Activated T-cell treated with anti-CD3 and anti-CD28 coated beads, Interleukin-2, amount 50 U/mL, for 24 hours (primary cell): ENCODE data around the gene RPRD1B.

Experiments
- DNase-seq: peaks from one replicate; pipeline ENCODE4 v3.0.0-alpha.2; 2020
- H3K27ac Mint-ChIP-seq: 2 replicates; pipeline ENCODE4 v1.8.0; 2020; ENCODE audit warnings: mild to moderate bottlenecking, mixed read lengths
- H3K27me3 Mint-ChIP-seq: 2 replicates; pipeline ENCODE4 v1.8.0; 2020; ENCODE audit warnings: mixed read lengths
- H3K36me3 Mint-ChIP-seq: 2 replicates; pipeline ENCODE4 v1.8.0; 2020; ENCODE audit warnings: low read depth, mixed read lengths
- H3K4me1 Mint-ChIP-seq: 2 replicates; pipeline ENCODE4 v1.8.0; 2020; ENCODE audit warnings: low read depth, mixed read lengths
- H3K4me3 Mint-ChIP-seq: 2 replicates; pipeline ENCODE4 v1.8.0; 2020; ENCODE audit warnings: mild to moderate bottlenecking, moderate library complexity, mixed read lengths
- H3K9me3 Mint-ChIP-seq: 2 replicates; pipeline ENCODE4 v1.8.0; 2020; ENCODE audit warnings: mixed read lengths

RPRD1B gene

DNA sequence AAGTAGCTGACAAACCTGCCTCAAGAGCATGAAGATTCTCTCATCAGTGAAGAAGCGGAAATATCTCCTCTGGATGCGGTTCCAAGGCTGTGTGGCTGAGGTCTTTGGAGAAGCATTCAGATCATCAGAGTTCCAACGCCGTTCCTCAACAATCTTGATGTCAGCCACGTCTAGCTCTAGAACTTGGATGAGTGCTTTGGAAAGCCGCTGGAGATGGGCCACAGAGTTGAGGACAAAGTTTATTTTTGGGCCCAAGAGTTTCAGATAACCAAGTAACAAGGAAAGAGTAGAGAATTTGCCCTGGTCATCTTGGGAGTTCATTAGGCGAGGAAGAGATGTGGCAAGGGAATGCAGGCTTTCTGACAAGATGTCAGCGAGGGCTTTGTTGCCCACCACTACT lies 21.2 kb upstream of the RPRD1B start:
- Mint-ChIP-seq H3K36me3 (peaks cover 94% of the 10 kb centered on the region), H3K9me3 (no peaks in the 10 kb centered on the region), H3K4me1 (peaks cover 13% of the 10 kb centered on the region), H3K27me3 (no peaks in the 10 kb centered on the region), H3K4me3 (no peak overlapping the region), H3K27ac (no peak overlapping the region)
- no peak for DNase-seq

DNA sequence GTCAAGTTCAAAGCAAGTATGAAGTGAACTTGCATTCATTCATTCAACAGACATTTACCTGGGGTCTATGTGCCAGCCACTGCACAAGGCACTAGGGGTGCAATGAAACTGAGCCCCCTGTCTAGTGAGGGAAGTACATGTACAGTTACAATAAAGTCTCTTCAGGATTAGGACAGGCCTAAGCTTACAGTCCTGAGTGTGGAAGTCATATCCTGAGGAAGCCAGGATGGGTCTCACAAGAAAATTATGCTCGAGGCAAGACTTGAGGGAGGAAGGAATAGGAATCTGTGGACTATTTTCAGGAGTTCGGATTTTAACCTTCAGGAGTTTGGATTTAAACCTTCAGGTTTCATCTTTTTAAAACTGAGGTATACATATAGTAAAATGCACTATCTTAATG lies 19.7 kb upstream of the RPRD1B start:
- DNase-seq, result no peak
- H3K4me3 Mint-ChIP-seq, result no peak overlapping the region
- H3K9me3 Mint-ChIP-seq, result peaks cover 4% of the 10 kb centered on the region
- peaks cover 6% of the 10 kb centered on the region for H3K4me1 Mint-ChIP-seq
- no peak overlapping the region for H3K27ac Mint-ChIP-seq
- H3K36me3 Mint-ChIP-seq, result peaks cover 94% of the 10 kb centered on the region
- no peaks in the 10 kb centered on the region for H3K27me3 Mint-ChIP-seq

DNA sequence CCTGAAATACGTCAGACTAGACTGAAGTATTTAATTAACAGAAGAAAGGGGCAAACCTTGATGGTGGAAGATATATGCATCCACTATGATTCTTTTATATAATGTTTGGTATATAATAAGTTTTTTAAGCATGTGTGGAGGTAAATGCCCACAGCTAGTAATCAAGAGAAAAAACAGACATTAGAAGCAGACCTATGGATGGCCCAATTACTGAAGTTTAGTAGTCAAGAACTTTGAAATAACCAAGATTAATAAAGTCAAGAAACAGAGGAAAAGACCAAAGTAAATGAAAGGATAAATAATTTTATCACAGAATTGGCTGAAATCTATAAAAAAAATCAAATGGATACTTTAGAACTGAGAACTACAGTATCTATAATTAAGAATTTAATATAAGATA lies 15.6 kb upstream of the RPRD1B start:
- Mint-ChIP-seq H3K4me1 (peaks cover 21% of the 10 kb centered on the region), H3K36me3 (peaks cover 85% of the 10 kb centered on the region), H3K4me3 (no peak overlapping the region), H3K27me3 (no peaks in the 10 kb centered on the region), H3K27ac (no peak overlapping the region), H3K9me3 (peaks cover 7% of the 10 kb centered on the region)
- DNase-seq, result no peak

DNA sequence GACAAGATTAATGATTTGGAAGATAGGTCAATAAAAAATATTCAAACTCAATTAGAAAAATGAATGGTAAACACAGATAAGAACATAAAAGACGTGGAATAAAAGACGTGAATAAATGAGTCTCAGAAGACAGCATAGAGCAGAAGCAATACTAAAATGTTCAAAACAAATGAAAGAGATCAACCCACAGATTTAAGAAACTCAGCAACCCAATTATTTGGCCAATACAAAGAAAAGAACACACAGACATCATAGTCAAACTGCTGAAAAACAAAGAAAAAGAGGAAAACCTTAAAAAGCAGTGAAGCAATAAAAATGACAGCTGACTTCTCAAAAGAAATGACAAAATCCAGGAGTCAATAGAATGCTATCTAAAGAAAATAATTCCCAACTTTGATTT lies 15.2 kb upstream of the RPRD1B start:
- no peak overlapping the region for H3K4me3 Mint-ChIP-seq
- no peak for DNase-seq
- peaks cover 7% of the 10 kb centered on the region for H3K9me3 Mint-ChIP-seq
- H3K27ac Mint-ChIP-seq, result no peak overlapping the region
- H3K27me3 Mint-ChIP-seq, result no peaks in the 10 kb centered on the region
- peaks cover 82% of the 10 kb centered on the region for H3K36me3 Mint-ChIP-seq
- peaks cover 22% of the 10 kb centered on the region for H3K4me1 Mint-ChIP-seq

DNA sequence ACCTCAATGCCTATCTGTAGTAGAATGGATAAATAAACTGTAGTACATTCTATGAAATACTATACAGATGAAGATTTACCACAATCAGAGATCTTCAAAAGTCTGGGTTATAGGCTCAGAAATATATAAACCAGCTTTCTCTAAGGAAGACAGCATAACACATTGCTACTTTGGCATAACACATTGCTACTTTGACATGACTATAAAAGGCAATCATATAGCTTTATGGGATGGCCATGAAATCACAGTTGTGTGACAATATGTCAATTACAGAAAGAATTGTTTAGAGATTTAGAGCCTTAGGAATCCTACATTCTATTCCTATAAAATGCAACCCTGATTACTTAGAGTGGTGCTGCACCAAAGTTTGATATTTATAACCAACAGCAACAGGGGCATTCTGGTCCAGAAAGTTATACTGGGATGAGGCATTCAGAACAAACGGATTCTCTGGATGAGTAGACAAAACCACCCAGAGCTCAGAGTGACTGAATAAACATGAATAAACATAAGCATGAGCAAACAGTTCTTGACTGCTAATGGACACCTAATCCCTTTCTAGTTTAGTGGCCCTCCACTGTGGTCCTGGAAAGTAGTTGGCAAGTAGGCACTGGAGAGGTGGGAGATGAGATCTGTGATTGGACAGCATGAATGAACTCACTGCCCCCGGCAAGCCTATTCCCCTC lies 12.3 kb upstream of the RPRD1B start:
- peaks cover 7% of the 10 kb centered on the region for H3K9me3 Mint-ChIP-seq
- no peak overlapping the region for H3K4me3 Mint-ChIP-seq
- H3K27ac Mint-ChIP-seq, result no peak overlapping the region
- no peak for DNase-seq
- no peaks in the 10 kb centered on the region for H3K27me3 Mint-ChIP-seq
- peaks cover 39% of the 10 kb centered on the region for H3K4me1 Mint-ChIP-seq
- peaks cover 77% of the 10 kb centered on the region for H3K36me3 Mint-ChIP-seq

DNA sequence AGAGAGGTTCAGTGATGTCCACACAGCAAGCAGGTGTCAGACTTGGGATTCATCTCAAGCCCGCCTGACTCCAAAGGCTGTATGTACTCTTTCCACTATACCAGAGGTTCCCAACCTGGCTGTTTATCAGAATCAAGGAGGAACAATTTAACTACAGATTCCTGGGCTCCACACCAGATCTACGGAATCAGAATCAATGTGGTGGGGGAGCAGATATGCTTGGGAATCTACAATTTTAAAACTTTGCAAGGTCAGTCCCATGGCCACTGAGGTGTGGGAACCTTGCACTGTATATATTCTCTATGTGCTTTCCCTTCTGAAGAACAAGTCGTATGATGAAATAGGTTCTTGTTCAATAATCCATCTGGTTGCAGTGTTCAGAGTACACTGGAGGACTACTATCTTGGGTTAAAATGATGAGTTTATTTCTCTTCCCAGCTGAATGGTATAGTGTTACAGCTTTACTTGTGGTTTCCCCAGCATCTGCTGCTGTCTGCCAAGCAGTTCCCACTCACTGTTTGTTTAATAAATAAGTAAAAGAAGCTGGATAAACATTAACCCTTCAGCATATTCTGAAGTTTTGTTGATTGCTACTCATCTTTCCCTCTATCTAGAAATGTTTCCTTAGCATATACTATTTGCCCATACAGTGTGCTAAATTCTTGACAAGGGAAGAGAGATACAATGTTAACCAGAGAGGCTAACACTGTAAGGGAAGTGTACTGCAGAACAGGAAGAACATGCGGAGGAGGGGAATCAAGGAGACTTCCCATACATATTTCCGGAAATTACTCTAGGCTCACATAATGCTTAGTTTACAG lies 10.2 kb upstream of the RPRD1B start:
- Mint-ChIP-seq H3K27me3 (no peaks in the 10 kb centered on the region), H3K4me1 (peaks cover 55% of the 10 kb centered on the region), H3K36me3 (peaks cover 71% of the 10 kb centered on the region), H3K27ac (no peak overlapping the region), H3K9me3 (peaks cover 5% of the 10 kb centered on the region), H3K4me3 (no peak overlapping the region)
- no peak for DNase-seq

DNA sequence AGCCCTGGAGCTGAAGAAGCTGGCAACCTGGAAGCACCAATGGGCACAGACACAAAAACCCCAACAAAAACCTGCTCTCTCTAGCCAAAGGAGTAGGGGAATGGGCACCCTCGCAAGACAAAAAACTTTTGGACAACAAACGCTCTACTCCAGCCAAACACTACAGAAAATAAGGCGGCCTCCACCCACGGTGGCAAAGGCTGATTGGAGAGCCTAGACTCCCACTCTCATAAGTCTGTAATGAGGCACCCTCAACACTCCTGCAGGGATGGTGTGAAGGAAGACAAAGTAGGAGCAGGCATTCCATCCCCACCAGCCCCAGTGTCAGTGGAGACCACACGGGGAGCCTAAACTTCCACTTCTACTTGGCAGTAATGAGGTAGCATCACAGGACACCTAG lies 9.1 kb upstream of the RPRD1B start:
- no peak for DNase-seq
- H3K9me3 Mint-ChIP-seq, result no peaks in the 10 kb centered on the region
- peaks cover 67% of the 10 kb centered on the region for H3K36me3 Mint-ChIP-seq
- no peak overlapping the region for H3K4me3 Mint-ChIP-seq
- H3K27me3 Mint-ChIP-seq, result no peaks in the 10 kb centered on the region
- peaks cover 66% of the 10 kb centered on the region for H3K4me1 Mint-ChIP-seq
- no peak overlapping the region for H3K27ac Mint-ChIP-seq

DNA sequence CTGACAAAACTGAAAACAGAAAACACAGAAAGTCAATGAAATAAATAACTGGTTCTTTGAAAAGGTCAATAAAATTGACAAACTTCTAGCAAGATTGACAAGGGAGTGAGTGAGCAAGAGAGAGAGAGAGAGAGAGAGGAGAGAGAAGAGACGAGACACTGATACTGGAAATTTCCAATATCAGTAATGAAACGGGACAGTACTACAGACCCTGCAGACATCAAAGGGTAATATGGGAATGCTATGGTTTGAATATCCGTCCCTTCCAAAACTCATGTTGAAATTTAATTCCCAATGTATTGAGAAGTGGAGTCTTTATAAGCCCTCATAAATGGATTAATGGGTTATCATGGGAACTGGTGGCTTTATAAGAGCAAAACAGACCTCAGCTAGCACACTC lies 4.1 kb upstream of the RPRD1B start:
- peaks cover 83% of the 10 kb centered on the region for H3K36me3 Mint-ChIP-seq
- no peak overlapping the region for H3K27ac Mint-ChIP-seq
- H3K9me3 Mint-ChIP-seq, result no peaks in the 10 kb centered on the region
- H3K27me3 Mint-ChIP-seq, result no peaks in the 10 kb centered on the region
- DNase-seq, result no peak
- no peak overlapping the region for H3K4me3 Mint-ChIP-seq
- H3K4me1 Mint-ChIP-seq, result peaks cover 70% of the 10 kb centered on the region

DNA sequence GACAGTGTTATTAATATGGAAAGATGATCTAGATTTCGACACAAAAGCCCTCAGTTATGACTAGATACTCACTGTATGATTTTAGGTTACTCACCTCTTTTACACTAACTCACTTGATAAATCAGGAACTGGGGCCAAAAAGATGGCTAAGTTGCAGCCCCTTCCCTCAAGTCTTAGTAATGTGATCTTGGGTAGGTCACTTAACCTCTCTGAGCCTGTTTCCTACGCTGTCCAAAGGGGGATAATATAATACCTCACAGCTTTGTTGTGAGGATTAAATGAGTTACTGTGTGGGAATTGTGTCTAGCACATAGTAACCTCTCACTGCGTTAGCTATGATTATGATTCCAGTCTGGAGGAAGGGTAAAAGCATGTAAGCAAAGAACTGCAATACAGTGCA lies 1.6 kb upstream of the RPRD1B start:
- Mint-ChIP-seq H3K36me3 (peaks cover 82% of the 10 kb centered on the region), H3K4me1 (peaks cover 73% of the 10 kb centered on the region), H3K9me3 (no peaks in the 10 kb centered on the region), H3K27me3 (no peaks in the 10 kb centered on the region), H3K27ac (peak overlapping the region; percentile 100), H3K4me3 (peak overlapping the region; percentile 95)
- no peak for DNase-seq

DNA sequence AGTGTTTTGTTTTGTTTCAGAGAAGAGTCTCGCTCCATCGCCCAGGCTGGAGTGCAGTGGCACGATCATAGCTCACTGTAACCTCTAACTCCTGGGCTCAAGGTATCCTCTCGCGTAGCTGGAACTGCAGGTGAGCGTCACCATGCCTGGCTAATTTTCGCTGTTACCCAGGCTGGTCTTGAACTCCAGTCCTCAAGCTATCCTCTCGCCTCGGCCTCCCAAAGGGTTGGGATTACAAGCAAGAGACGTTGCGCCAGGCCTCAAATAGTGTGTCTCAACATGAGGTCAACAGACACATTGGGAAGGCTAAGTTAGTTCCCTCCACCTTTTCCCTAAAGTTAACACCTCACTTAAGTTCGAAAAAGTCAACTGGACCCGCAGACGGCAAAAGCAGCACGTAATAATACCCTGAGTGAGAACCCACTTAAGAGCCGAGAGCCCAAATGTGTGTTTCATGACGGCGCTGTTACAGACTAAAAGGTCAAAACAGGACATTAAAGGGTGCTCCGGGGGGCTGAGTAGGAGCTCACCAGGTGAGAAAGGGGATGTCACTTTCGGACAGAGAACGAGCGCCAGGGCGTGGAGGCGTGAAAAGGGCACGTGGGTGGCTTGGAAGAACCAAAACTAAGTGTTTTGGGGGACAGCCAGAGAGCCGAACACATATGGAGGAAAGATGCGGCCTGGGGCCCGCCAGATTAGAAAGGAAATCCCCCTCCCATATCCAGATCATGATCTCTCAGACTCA lies 789 bp upstream of the RPRD1B start:
- Mint-ChIP-seq H3K4me1 (peaks cover 79% of the 10 kb centered on the region), H3K36me3 (peaks cover 87% of the 10 kb centered on the region), H3K27me3 (no peaks in the 10 kb centered on the region), H3K9me3 (no peaks in the 10 kb centered on the region), H3K27ac (peak overlapping the region; percentile 100), H3K4me3 (peak overlapping the region; percentile 95)
- no peak for DNase-seq

DNA sequence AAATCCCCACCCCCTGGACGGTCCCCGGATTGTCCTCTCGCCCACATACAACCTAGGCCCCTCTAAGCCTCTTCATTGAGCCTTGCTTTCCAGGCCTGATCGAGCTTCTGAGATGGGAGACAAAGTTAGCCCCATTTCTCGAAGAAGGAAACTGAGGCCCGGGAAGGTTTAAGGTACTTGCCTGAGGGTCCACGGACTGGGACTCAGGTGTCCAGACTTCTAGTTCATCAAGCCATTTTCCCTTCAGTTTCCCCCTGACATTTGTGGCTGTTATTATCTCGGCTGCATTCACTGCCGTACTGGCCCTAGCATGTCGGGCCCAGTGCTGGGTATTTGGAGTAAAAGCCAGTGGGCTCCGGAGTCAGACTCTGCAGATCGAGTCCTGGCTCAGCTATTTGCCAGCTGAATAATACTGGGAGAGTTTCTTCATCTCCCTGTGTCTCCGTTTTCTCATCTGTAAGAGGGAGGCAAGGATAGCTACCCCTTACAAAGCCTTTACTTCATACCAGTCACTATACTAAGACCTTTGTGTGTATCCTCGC lies 633 bp downstream of the RPRD1B start:
- H3K4me3 Mint-ChIP-seq, result peak overlapping the region; percentile 95
- no peak for DNase-seq
- peaks cover 73% of the 10 kb centered on the region for H3K4me1 Mint-ChIP-seq
- H3K9me3 Mint-ChIP-seq, result no peaks in the 10 kb centered on the region
- peak overlapping the region; percentile 100 for H3K27ac Mint-ChIP-seq
- no peaks in the 10 kb centered on the region for H3K27me3 Mint-ChIP-seq
- H3K36me3 Mint-ChIP-seq, result peaks cover 88% of the 10 kb centered on the region

DNA sequence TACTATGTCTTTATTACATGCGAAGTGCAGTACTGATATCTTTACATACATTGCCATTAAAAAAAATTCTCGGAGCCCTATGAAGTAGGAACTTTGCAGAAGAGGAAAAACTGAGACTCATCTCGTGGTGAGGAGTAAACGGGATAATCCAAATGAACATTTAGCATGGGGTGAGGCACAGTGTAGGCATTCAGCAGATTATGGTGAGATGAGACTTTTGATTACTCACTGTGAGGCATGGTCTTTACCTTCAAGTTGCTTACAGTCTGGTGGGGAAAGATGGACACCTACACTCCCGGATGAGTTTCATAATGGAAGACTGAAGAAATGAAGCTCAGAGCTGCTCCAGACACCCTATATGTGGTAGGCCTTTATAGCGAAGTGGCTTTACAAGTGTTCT lies 1.4 kb downstream of the RPRD1B start:
- no peaks in the 10 kb centered on the region for H3K9me3 Mint-ChIP-seq
- H3K36me3 Mint-ChIP-seq, result peaks cover 86% of the 10 kb centered on the region
- DNase-seq, result no peak
- H3K4me3 Mint-ChIP-seq, result peak overlapping the region; percentile 95
- peak overlapping the region; percentile 100 for H3K27ac Mint-ChIP-seq
- no peaks in the 10 kb centered on the region for H3K27me3 Mint-ChIP-seq
- peaks cover 65% of the 10 kb centered on the region for H3K4me1 Mint-ChIP-seq

DNA sequence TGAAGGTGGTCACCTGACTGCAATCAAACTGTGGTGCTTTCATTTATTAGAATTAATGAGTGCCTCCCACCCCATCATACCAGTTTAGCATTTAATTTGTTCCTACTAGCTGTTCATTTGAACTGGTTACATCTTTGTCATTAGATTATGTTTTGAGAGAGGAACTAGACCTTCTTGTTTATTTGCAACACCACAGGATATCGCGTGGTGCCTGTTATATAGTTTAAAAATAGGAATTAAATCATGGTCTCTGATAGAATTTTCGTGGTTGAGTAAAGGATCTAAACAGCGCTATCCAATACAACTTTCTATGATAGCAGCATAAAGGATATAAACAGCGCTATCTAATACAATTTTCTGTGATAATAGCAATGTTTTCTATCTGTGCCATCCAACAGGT lies 2.8 kb downstream of the RPRD1B start:
- DNase-seq, result no peak
- no peak overlapping the region for H3K27ac Mint-ChIP-seq
- H3K9me3 Mint-ChIP-seq, result no peaks in the 10 kb centered on the region
- no peaks in the 10 kb centered on the region for H3K27me3 Mint-ChIP-seq
- peak overlapping the region; percentile 20 for H3K4me3 Mint-ChIP-seq
- peaks cover 89% of the 10 kb centered on the region for H3K36me3 Mint-ChIP-seq
- peaks cover 62% of the 10 kb centered on the region for H3K4me1 Mint-ChIP-seq

DNA sequence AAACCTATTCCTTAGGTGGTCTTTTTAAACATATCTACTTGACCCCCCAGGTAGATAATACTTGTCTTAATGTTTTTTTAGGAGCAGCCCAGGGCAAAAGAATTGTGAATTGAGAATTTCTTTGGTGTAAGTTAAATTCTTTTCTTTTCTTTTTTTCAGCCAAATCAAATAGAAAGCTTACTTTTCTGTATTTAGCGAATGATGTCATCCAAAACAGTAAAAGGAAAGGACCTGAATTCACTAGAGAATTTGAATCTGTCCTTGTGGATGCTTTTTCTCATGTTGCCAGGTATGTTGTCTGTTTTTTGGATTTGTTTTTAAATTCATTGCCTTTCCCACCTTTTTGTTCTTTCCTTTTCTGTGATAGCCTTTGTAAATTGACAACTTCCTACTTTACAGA lies 6.7 kb downstream of the RPRD1B start:
- Mint-ChIP-seq H3K36me3 (peaks cover 91% of the 10 kb centered on the region), H3K27me3 (no peaks in the 10 kb centered on the region), H3K4me1 (peaks cover 64% of the 10 kb centered on the region), H3K9me3 (no peaks in the 10 kb centered on the region), H3K4me3 (no peak overlapping the region), H3K27ac (peak overlapping the region; percentile 52)
- DNase-seq, result no peak
